ENCODE data around the gene FXR1.

- no peak for TF ChIP-seq CTCF (IDR thresholded peaks at IDR 0.05)
- TF ChIP-seq POLR2A (IDR thresholded peaks at IDR 0.05): no peak
- TF ChIP-seq EP300 (IDR thresholded peaks at IDR 0.05): no peak
Observed at GRCh38 chr3:180996415-180996932, 84.0 kb downstream of the FXR1 start.
